ENCODE measurements around the gene ZNF283. TPM values are rescaled to one million over a fixed set of nuclear protein-coding genes. Genes with fewer than 3 reads are reported as not detected.

ZNF283 gene
- 3.6 to 6.8 TPM (median 4.3 TPM) in 5 replicates for total RNA-seq (2022; extraction: Qiagen RNA extraction)

GRCh38 chr19:43826787-43827754 lies at the start of gene ZNF283:
Gene ZNF283, plus strand, starts transcription at chr19:43827321. Its CDS starts 6,184 bp downstream, at chr19:43833505.

GRCh38 chr19:43780706-43781525 lies 46.2 kb upstream of the ZNF283 start, which contains the start of gene KCNN4:
Gene KCNN4, minus strand, starts transcription at chr19:43780973. Its CDS starts 112 bp downstream, at chr19:43780861.

DNA sequence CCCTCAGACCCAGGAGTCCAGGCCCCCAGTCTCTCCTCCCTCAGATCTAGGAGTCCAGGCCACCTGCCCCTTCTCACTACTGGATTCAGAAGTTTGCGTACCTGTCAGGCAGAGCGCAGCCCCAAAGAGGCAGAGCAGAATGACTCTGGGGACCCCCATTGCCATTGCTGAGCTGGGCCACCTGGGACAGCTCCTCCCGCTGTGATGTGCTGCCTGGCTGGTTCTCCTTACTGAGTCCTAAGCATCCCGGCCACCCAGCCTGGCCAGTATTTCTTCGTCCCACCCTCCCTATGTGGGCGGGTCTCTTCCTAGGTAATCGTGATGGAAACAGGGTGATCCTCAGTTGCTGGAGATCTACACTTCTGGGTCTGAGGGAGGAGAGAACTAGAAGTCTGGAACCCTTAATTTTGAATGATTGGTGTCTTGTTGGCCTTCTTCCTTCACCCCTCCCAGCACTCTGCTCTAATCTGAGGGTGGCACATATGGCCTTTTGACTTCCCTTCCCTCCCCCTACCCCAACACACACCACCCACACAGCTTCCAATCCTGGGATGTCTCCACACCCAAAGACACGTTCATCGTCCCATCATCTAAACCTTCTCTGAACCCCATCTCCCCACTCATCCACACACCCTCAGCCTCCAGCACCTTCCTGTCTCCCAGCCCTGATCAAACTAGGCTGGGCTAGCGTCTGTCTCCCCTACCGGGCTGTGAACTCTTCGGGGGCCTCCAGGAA lies 24.7 kb upstream of the ZNF283 start, which contains the start of gene LYPD5:
Gene LYPD5, minus strand, starts transcription at position 232 of the 736 bp plus-strand sequence. Its CDS starts 67 bp downstream, at position 165.

DNA sequence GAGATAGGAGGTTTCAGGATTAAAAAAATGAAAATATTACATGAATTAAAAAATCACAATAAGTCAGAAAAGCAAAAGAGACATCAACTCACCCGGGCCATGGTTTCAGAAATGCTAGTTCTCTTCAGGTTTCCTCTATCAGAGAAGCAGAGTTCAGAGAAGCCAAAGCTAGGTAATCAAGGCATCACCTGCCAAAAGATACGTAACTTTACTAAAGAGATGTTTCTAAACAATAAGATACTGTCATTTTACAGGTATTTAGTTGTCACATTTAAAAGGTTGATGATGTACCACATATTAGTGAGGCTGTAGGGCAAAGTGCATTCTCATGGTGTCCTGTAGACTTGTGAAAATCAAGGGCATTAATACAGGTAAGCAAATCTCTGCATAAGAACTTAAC lies 56.7 kb downstream of the ZNF283 start, which contains the start of gene ZNF404:
Gene ZNF404, minus strand, starts transcription at position 101 of the 400 bp plus-strand sequence.

Other genes starting within 250 kb of the ZNF283 start
- gene IRGQ, start 231.2 kb upstream of the ZNF283 start, total RNA-seq (2022; extraction: Qiagen RNA extraction) = 4.3 to 6.7 TPM (median 5.2 TPM) in 5 replicates
- gene ZNF576, start 230.7 kb upstream of the ZNF283 start, total RNA-seq (2022; extraction: Qiagen RNA extraction) = 14.6 to 21.1 TPM (median 20.4 TPM) in 5 replicates
- 0.60 to 1.0 TPM (median 0.69 TPM) in 5 replicates for gene SRRM5, start 215.2 kb upstream of the ZNF283 start, total RNA-seq (2022; extraction: Qiagen RNA extraction)
- 46.5 to 66.2 TPM (median 63.8 TPM) in 5 replicates for gene ZNF428, start 207.7 kb upstream of the ZNF283 start, total RNA-seq (2022; extraction: Qiagen RNA extraction)
- 6.9 to 10.1 TPM (median 9.3 TPM) in 5 replicates for gene CADM4, start 187.5 kb upstream of the ZNF283 start, total RNA-seq (2022; extraction: Qiagen RNA extraction)
- 57.8 to 66.0 TPM (median 63.8 TPM) in 5 replicates for gene PLAUR, start 157.2 kb upstream of the ZNF283 start, total RNA-seq (2022; extraction: Qiagen RNA extraction)
- not detected in 5 replicates for gene IRGC, start 111.2 kb upstream of the ZNF283 start, total RNA-seq (2022; extraction: Qiagen RNA extraction)
- 45.1 to 61.2 TPM (median 55.9 TPM) in 5 replicates for gene SMG9, start 72.4 kb upstream of the ZNF283 start, total RNA-seq (2022; extraction: Qiagen RNA extraction)
- gene KCNN4, start 46.3 kb upstream of the ZNF283 start, total RNA-seq (2022; extraction: Qiagen RNA extraction) = 36.2 to 55.1 TPM (median 52.9 TPM) in 5 replicates
- gene LYPD5, start 24.9 kb upstream of the ZNF283 start, total RNA-seq (2022; extraction: Qiagen RNA extraction) = 0.05 to 0.55 TPM (median 0.14 TPM) in 4 of 5 replicates, not detected in the other
- 0.10 to 0.20 TPM (median 0.18 TPM) in 5 replicates for gene ZNF404, start 56.6 kb downstream of the ZNF283 start, total RNA-seq (2022; extraction: Qiagen RNA extraction)
- gene ZNF45, start 108.0 kb downstream of the ZNF283 start, total RNA-seq (2022; extraction: Qiagen RNA extraction) = 9.1 to 11.6 TPM (median 9.6 TPM) in 5 replicates
- gene ZNF221, start 123.9 kb downstream of the ZNF283 start, total RNA-seq (2022; extraction: Qiagen RNA extraction) = 0.61 to 0.78 TPM (median 0.64 TPM) in 5 replicates
- 2.3 to 3.9 TPM (median 2.7 TPM) in 5 replicates for gene ZNF155, start 156.9 kb downstream of the ZNF283 start, total RNA-seq (2022; extraction: Qiagen RNA extraction)
- 2.5 to 3.0 TPM (median 2.9 TPM) in 5 replicates for gene ZNF230, start 175.6 kb downstream of the ZNF283 start, total RNA-seq (2022; extraction: Qiagen RNA extraction)
- gene ZNF222, start 198.1 kb downstream of the ZNF283 start, total RNA-seq (2022; extraction: Qiagen RNA extraction) = 2.9 to 4.7 TPM (median 3.3 TPM) in 5 replicates
- gene ZNF223, start 224.7 kb downstream of the ZNF283 start, total RNA-seq (2022; extraction: Qiagen RNA extraction) = 1.9 to 4.0 TPM (median 3.2 TPM) in 5 replicates
- 0.30 to 0.55 TPM (median 0.38 TPM) in 5 replicates for gene ZNF284, start 244.8 kb downstream of the ZNF283 start, total RNA-seq (2022; extraction: Qiagen RNA extraction)

All from A549 treated with AZD2906 at 1 μM for 4 hours (cell line).